C1 segment of cervical spinal cord (tissue), 14 donors: ENCODE measurements around the gene ACSF2.

Experiments used
- DNase-seq, 14 donors: peaks; one replicate each; lab custom pipeline; 2025; lab: John Stamatoyannopoulos, UW

Gene ACSF2

DNA sequence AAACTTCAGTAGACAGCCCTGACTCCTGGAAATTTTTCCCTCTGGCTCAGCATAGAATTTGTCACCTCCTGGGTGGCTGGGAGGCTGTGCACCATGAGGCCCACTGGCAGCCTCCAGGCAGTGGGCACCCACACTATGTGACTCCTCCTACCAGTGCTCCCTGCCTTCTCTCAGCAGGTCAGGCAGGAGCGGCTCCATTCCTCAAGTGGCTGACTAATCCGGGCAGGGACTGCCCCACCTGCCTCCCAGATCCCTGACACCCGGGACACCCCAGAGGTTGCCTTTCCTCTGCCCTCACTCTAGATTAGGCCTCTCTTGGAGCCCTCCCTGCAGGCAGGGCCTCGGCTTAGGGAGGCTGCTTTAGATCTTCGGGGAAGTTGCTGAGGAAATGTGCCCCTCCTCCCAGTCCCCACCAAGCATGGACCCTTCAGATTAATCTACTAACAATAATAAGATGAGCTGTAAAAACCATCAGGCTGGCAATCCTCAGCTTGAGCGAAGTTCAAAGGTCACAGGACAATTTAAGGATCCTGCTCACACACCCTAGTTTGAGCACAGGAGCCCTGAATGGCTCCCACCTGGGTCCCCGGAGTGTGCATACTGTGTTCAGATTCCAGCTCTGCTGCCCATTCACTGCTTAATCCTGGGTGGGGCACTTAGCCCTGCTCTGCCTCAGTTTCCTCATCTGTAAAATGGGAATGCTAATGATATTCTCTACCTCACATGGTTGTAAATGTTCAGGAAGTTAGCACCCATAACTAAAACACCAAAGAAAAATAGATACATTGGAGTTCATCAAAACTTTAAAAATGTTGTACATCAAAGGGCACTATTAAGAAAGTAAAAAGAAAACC lies 72.2 kb downstream of the ACSF2 start:
- no peak for DNase-seq

DNA sequence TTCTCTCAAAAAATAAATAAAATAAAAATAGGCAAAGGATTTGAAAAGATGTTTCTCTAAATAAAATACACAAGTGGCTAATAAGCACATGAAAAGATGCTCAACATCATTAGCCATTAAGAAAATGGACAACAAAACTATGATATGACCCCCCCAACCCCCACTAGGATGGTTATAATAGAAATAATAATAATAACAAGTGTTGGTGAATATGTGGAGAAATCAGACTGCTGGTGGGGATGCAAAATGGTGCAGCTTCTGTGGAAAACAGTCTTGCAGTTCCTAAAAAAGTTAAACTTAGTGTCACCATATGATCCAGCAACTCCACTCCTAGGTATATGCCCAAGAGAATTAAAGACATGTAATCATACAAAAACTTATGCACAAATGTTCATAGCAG lies 73.3 kb downstream of the ACSF2 start:
- no peak for DNase-seq

DNA sequence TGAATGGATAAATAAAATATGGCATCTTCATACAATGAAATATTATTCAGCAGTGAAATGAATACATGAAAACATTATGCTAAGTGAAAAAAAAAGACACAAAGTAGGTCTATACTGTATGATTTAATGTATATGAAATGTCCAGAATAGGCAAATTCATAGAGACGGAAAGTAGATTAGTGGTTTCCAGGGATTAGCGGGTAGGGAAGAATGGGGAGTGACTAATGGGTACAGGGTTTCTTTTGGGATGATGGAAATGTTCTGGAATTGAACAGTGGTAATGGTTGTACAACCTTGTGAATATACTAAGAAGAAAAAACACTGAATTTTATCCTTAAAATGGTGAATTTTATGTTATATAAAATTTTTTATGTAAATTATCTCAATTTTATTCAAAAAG lies 73.7 kb downstream of the ACSF2 start:
- DNase-seq: no peak

DNA sequence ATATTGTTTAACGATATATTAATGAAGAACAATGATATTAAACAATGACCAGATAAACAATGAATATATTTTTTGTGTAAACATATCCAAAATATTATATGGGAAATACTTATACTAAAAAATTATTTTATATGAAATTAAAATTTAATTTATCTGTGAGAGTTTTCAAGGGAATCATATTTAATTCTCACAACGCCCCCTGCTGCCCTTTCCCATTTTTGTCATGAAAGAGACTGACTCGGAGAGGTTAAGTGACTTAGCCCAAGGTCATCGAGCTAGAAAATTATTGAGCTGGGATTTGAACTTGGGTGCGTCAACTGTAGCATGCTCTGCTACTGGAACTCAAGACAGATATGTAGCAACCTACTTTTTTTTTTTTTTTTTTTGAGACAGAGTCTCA lies 75.0 kb downstream of the ACSF2 start:
- no peak for DNase-seq

DNA sequence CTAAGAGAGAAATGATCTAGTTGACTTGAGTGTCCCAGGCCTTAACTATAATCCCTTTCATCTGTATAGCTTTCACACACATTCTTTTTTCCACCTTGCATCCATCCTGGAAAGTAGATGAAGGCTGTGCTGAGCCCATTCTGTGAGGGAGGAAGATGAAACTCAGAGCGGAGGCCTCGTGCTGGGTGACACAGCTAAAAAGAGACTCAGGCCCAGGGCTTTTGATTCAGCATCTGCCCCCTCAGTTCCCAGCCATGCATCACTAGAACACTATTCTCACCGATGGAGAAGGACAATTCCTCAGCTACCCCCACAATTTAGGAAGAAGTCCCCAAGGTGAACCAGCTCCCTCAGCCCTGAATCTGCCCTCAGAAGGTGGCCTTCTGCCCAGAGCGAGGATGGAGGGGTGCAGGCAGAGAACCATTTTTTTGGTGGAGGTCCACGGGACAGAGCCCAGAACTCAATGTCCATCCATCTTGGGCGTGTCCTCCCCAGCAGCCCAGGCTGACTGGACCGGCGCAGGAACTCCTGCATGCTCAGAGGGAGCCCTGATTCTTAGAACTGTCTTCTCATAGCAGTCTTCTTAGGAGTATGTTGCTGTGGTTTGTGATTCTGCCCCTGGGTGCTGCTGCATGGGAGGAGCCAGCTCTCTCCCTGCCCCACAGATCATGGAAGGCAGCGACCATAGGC lies 76.4 kb downstream of the ACSF2 start:
- DNase-seq: no peak

DNA sequence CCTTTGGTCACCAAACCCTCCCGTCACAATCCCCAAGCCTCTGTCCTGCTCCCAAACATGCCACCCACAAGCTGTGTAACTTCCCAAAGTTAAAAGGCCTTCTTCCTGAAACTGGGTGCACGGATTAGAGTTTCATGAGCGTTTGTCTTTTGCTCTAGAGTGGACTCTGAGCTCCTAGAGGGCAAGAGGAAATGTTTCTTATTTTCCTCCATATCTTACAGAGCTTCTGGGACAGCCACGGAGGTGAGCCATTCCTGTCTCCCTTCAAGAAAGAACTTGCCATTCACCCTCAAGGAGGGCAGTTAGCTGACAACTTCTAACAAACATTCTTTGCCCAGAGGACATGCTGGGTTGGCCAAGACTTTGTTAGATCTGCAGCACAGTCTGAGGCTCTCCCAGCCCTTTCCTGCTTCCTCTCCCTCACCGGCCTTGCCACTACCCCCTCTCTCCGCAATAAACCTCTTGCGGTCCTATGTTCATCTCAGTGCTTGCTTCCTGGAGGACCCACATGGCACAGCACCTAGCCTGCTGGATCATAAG lies 79.6 kb downstream of the ACSF2 start:
- no peak for DNase-seq

DNA sequence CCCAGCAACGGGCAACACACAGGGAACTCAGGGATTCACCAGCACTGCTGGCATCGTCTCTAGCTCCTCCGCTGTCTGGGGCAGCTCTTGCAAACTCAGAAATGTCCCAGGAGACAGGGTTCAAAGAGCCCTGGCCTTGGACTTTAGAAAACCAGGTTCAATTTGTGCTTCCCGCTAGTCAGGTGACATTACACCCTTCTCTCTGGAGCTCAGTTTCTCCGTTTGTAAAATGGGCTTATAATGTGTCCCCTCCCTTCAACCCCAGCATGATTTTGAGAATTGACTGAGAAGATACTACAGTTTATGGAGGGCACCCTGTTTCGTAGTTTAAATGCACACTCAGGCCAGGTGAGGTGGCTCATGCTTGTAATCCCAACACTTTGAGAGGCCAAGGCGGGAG lies 80.3 kb downstream of the ACSF2 start:
- no peak for DNase-seq

DNA sequence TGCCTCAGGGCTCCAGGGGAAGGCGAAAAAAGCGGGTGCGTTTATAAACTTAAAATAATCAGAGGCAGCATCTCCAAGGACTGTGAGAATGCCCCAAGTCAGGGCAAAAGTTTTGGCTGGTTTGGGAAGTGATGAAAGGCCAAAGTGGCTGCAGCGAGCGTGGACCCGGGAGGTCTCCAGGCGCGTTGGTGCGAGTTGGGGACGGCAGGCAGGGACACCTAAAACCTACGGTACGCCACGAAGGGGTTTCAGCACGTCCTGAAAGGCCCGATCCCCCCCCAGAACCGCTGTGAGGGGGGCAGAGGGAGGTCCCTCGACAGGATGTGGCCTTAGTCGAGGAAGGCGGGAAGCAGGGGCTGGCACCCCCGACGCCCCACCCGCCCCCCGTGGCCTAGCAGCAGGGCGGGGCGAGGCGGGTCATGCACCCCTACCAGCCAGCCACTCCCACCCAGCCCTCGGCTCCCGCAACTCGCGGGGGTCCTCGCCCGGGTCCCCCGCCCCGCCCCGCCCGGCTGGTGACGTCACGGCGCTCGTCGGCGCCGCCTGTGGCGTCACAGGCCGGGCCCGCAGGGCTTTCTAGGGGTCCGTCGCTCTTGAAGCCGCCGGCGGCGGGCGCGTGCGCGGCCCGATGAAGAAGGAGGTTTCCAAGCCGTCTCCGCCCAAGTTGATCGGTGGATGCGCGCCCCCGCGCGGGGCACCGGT lies 82.0 kb downstream of the ACSF2 start, which contains the start of gene MYCBPAP:
Gene MYCBPAP (plus strand): TSS at position 569 of the 702 bp plus-strand sequence. CDS start 236 bp downstream, outside the sequence.
- peak in 11 of 14 donors; percentile 12 to 75 (median 41) for DNase-seq

DNA sequence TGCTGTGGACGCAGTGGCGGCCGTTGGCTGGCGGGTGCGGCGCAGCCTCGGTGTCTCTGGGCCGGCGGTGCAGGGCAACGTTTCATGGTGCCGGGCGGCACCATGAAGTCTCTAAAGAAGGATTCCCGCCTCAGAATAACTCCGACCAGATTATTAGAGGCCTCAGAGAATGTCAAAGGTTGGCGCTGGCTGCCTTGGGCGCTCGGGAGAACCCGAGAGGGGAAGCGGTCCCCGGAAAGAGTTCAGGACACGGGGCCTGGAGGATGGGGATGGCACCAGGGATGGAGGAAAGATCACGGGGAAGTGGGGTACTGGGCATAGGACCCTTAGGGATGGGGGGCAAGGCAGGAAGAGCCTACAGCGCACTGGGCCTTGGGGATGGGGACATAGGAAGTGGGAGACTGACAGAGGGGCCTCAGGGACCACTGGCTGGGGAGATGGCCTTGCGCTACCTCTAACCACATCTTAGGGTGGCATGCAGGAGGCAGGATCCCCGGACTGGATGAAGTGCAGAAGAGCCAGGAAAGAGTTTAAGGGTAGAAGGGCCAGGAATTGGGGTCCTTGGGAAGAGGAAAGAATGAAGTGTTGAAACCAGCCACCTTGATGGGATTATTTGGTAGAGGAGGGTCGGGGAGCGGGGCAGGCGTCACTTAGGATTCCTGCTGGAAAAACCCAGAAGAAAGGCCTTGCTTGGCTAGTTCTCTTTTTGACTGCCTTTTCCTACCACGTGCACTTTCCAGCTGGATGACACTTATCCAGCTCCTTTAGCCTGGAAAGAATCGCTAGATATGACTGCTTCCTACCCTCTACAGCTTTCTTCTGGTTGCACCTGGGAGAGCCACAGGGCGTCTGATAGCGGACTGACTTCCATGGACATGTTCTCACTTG lies 82.8 kb downstream of the ACSF2 start:
- DNase-seq: peak in 3 of 14 donors; percentile 9 to 47 (median 9)

DNA sequence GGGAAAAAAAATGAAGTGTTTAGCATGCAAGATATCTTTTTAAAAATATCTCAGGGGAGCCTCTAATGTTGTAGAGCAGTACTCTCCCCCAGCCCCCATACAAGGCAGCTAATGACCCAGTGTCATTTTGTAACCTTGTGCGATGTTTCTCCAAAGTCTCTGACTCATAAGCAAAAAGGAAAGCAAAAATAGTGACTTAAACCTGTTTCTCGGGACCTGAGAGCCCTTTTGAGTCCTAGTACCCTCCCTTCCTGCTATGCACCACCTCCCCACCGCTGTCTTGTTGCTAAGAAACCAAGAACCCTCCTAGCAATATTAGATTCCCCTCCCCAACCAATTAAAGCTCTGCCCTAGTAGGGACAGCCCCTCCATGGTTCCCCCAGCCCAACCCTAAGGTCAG lies 85.0 kb downstream of the ACSF2 start:
- no peak for DNase-seq

DNA sequence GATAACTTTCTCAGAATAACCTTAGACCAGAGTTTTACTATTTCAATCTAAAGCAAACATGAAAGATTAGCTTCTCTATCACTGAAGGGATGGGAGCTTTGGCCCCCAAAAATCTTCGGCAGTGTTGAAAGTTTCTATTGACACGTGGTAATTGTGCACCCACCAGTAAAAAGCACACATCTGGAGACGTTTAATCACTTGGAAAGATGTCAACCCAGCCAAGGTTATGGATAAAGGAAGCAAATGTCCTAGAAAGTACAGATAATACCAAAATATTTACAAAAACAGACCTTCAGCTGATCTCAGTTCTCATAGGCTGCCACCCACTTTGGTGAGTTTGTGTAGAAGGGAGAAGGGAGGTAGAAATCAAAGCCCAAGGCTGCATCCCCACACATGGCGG lies 87.5 kb downstream of the ACSF2 start:
- no peak for DNase-seq

DNA sequence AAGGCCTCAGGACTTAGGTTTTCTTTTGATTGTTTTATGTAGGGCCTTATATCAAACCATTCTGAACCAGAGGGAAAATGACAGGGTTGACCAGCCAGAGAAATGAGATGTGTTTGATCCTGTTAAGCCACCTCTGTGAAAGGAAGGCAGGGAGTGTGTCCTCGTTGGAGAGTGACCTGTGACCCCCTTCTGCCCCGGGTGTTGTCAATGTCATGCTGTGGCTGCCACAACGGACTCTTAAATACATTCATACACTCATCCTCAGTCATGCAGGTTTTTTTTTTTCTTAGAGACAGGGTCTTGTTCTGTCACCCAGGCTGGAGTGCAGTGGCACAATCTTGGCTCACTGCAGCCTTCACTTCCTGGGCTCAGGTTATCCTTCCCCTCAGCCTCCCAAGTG lies 88.4 kb downstream of the ACSF2 start:
- no peak for DNase-seq

DNA sequence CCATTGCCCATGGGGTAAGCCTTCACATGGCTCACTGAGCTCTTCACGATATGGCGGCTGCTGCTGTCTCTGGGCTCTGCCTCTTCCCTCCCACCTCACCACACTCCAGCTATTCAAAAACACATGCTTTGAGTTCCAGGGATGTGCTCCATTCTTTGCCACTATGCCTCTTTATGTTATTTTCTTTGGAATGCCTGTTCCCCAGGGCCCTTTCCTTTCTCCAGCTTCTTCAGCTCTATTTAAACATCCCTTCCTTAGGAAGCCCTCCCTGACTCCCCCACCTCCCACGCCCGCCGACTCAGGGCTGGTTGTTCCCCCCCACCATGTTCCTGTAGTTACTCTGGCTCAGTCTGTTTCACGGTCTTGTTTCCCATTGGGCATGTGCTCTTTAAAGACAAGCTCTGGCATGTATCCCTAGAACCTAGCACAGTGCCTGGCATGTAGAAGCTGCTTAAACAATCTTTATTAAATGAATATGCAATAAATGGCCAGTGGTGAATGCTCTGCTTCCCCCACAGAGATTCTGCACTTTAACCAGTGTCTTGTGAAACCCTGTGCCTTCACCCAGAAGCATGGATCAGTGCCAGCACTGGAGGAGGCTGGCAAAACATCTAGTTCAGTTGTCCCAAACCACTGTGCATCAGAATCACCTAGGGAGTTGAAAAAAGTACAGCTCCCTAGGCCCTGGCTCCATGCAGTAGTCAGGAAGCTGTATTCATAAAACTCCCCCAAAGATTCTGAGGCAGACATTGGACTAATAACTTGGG lies 89.1 kb downstream of the ACSF2 start:
- peak in 1 of 14 donors; percentile 10 for DNase-seq

DNA sequence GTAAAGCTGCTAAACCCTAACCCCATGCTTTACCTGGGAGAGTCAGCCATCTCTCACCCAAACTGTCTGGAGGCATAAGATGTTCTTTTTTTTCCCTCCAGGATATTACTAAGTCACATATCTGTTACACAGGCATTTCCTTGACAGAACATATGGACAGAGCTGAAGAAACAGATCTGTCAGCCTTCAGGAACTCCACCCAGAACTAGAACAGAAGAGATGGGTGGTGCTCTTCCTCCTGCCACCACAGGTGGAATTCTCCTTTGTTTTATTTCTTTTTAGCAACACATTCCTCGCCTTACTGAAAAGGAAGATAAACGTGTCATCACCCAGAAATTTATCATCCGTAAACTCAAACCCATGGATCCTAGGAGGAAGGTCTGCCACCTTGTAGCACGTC lies 91.0 kb downstream of the ACSF2 start:
- no peak for DNase-seq

DNA sequence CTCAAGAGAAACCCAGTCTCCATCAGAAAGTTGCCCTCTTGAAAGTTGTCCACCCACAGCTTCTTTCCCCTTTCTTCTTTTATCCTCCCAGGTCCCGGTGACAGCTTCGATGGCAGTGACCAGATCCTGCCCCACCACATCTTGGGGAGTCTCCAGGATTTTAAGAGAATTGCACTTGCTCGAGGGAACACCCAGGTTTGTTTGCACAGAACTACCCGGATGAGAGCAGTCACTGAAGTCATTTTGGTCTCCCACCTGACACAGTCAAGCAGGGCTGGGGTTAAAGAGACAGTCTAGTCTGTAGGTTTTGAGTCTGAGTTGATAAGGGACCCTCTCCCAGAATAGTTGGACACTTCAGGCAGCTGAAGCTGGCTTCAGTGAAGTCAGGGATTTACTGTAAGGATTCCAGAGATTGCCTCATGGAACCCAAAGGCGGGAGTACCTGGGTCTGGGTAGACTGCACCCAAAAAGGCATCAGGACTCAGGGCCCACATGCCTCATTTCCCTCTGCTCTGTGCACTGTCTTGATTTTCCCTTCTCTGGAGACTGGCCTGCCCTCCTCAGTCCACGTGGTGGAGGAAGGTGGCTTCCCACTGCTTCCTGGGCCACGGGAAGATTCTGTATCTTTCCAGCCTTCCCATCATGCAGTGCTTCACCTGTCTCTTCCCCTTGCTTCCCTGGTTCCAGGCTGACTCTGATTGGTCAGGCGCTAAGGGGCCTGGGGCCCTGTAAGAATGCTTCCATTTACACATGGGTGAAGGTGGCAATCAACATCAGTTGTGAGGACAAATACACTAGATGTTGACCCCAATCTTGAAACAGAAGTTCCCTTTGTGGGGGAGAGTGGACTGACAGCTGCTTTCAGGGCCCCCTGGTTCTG lies 91.7 kb downstream of the ACSF2 start:
- DNase-seq: peak in 1 of 14 donors; percentile 60

DNA sequence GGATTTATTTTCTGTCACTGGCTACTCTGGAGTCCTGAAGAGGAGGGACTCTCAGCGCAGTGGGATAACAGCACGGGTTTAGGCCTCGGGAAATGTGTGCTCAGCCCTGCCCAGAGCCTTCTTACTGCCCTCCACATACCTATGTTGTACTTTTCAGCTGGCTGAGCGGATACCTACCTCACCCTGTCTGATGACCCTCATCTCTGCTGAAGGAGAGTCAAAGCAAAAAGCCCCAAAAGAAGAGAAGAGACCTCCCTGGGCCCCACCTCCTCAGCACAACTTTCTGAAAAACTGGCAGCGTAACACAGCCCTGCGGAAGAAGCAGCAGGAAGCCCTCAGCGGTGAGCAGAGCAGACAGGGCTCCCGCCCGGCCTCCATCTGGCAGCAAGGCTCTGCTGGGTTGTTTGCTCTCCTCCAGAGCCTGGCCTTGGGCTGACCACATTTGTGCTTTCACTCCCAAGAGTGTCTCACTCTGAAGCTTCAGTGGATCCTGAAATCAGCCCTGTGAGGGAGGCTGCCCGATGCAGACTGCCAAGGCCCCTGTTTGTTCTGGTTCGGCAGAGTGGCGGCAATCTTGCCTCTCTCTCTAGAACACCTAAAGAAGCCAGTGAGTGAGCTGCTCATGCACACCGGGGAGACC lies 92.5 kb downstream of the ACSF2 start:
- DNase-seq: peak in 1 of 14 donors; percentile 82

DNA sequence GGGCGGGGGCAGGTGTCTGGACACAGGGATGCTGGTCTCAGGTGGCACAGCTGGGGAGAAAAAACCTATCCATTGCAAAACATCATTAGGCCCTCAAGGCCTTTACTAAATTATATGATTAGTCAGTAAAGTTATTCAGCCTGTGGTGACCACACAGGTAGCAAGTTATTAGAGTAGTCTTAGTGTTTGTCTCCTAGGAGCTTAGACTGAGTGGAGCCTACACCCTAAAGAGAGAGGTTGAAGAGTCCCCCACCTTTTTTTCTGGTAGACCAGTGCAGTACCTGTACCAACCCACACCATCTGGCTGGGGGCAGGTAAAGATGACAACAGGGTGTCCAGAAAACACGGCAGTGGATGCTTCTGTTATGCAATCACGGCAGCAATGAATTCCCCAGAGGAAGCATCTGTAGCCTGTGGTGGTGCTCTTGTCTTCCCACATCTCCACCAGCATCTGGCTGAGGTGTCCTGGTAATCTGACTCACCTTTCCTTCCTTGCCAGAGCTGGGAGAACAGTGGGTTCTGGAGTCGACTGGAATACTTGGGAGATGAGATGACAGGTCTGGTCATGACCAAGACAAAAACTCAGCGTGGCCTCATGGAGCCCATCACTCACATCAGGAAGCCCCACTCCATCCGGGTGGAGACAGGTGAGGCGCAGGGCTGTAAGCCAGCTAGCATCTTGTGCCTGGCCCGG lies 93.3 kb downstream of the ACSF2 start:
- no peak for DNase-seq

DNA sequence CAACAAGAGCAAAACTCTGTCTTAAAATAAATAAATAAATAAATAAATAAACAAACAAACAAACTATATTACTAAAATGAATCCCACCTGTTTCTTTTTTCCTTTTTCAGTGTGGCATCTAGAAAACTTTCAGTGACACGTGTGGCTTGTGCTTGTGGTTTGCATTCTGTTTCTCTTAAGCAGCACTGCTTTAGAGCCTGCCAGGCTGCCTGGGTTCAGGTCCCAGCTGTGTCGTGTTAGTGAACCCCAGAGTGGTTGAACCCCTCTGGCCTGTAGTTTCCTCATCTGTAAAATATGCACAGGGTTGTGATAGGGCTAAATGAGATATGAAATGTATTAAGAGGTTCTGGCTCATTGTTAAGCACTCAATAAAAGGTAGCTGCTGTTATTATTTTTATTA lies 94.5 kb downstream of the ACSF2 start:
- DNase-seq: no peak
